ENCODE measurements around the gene PCDH1. TPM values are rescaled to one million over a fixed set of nuclear protein-coding genes. Genes with fewer than 3 reads are reported as not detected.

PCDH1 gene
- total RNA-seq, 1 experiment from 2014 or later, result 127 TPM

GRCh38 chr5:141861194-141861593, 17.0 kb downstream of the PCDH1 start:
- H3K36me3 Mint-ChIP-seq (ENCODE audit: insufficient read depth in 1 of 3, low read depth in 3 of 3), result peaks cover 63 to 79% (median 73%) of the 10 kb centered on the region in 3 experiments; a peak in 6 of 7 replicates
- Histone ChIP-seq H2BK15ac (ENCODE audit: low read depth, low read length) (no peak overlapping the region), H2AFZ (ENCODE audit: low read length) (no peak overlapping the region), H2BK12ac (ENCODE audit: insufficient read length, low read depth, low read length) (no peak overlapping the region), H2BK120ac (ENCODE audit: low read depth, low read length, poor library complexity, severe bottlenecking) (no peak overlapping the region), H2AK5ac (ENCODE audit: insufficient read length, low read length) (no peak overlapping the region), H3K9me3 (ENCODE audit: control insufficient read depth, low read depth, low read length) (no peaks in the 10 kb centered on the region), H3K56ac (ENCODE audit: insufficient read length, low read depth, low read length) (no peak overlapping the region), H4K8ac (replicated peaks; ENCODE audit: insufficient read length, low read depth, low read length) (no peak overlapping the region), H4K20me1 (ENCODE audit: control insufficient read depth, insufficient read depth, insufficient read length) (no peaks in the 10 kb centered on the region), H3K23me2 (ENCODE audit: insufficient read length, low read depth, low read length, poor library complexity, severe bottlenecking) (peaks cover 2% of the 10 kb centered on the region), H3K79me1 (ENCODE audit: insufficient read depth, low read depth, low read length, poor library complexity, severe bottlenecking) (no peaks in the 10 kb centered on the region), H3K4ac (ENCODE audit: low read depth, low read length) (no peak overlapping the region), H3K4me1 (ENCODE audit: insufficient read depth, low read length) (peaks cover 12% of the 10 kb centered on the region; the same call in 1 of the 2 replicates), H3K9ac (ENCODE audit: extremely low read depth, insufficient read length, low read length) (no peak overlapping the region), H3K18ac (ENCODE audit: insufficient read length, low read depth, low read length) (no peak overlapping the region), H3K23ac (ENCODE audit: insufficient read length, low read depth, low read length) (no peak overlapping the region), H2BK5ac (ENCODE audit: insufficient read length, low read length) (no peak overlapping the region), H3K27ac (ENCODE audit: insufficient read length, low read depth, low read length) (no peak overlapping the region), H4K91ac (ENCODE audit: insufficient read length, low read depth, low read length) (no peak overlapping the region), H3T11ph (ENCODE audit: low read length) (no peak overlapping the region), H2BK20ac (ENCODE audit: low read depth, low read length, poor library complexity, severe bottlenecking) (no peak overlapping the region), H3K14ac (ENCODE audit: insufficient read depth, low read length) (no peak overlapping the region), H3K27me3 (ENCODE audit: insufficient read depth, low read length) (no peaks in the 10 kb centered on the region), H4K5ac (ENCODE audit: insufficient read length, low read depth, low read length) (no peak overlapping the region), H3K79me2 (ENCODE audit: insufficient read depth, low read length) (no peaks in the 10 kb centered on the region), H3K4me2 (ENCODE audit: insufficient read depth, insufficient read length, low read length) (no peak overlapping the region)
- H3K27me3 Mint-ChIP-seq (ENCODE audit: low read depth), result no peaks in the 10 kb centered on the region; the same call in none of the 2 replicates
- H3K4me1 Mint-ChIP-seq, result peaks cover 40 to 50% of the 10 kb centered on the region in 2 experiments
- no peak overlapping the region for H3K4me3 Mint-ChIP-seq
- H3K9me3 Mint-ChIP-seq, result no peaks in the 10 kb centered on the region
- H3K27ac Mint-ChIP-seq, result peak overlapping the region in 1 of 3 experiments; percentile 25; a peak in 2 of 7 replicates
- DNase-seq, result no peak
- no CpG with 5 or more reads among the region's 5 CpGs for WGBS (ENCODE audit: extremely low coverage, insufficient read length, low lambda C conversion rate)
- no peak for TF ChIP-seq CTCF (conservative IDR thresholded peaks at IDR 0.05)

All from H9 (cell line).